GM23338 (cell line): ENCODE measurements around the gene BDH1.

Source experiments
- CREB1 ChIP-seq: fragments of 250-450 bp; sonication (Bioruptor Pico); IDR thresholded peaks from 2 replicates; pipeline ENCODE4 v1.5.0; 2020; ENCODE audit warnings: low read depth, mild to moderate bottlenecking, moderate library complexity
- CTCF ChIP-seq, 2 experiments: fragments of 200-600 bp in 1 of 2; sonication (generic) in 1 of 2; conservative IDR thresholded peaks; 2 replicates each; pipeline versions ENCODE4 v1.5.1 to v1.6.1; 2016 to 2017; ENCODE audit warnings: antibody characterized with exemption in 2 of 2, low read depth in 2 of 2, mild to moderate bottlenecking in 2 of 2, moderate library complexity in 1 of 2
- EZH2 ChIP-seq: fragments of 200-600 bp; sonication (generic); IDR thresholded peaks from one replicate; pipeline ENCODE4 v1.8.0; 2017; ENCODE audit warnings: antibody characterized with exemption, mild to moderate bottlenecking, low read depth; ENCODE audit not compliant: unreplicated experiment
- EZH2phosphoT487 ChIP-seq: fragments of 200-600 bp; sonication (generic); IDR thresholded peaks from one replicate; pipeline ENCODE4 v1.8.1; 2018; ENCODE audit warnings: antibody characterized with exemption; ENCODE audit not compliant: unreplicated experiment
- JUNB ChIP-seq: IDR thresholded peaks from one replicate; pipeline ENCODE4 v1.6.1; 2016; ENCODE audit warnings: antibody characterized with exemption; ENCODE audit not compliant: unreplicated experiment
- POLR2AphosphoS5 ChIP-seq: IDR thresholded peaks from 2 replicates; pipeline ENCODE4 v1.6.1; 2016; ENCODE audit warnings: antibody characterized with exemption, low read depth
- STAT1 ChIP-seq: IDR thresholded peaks from one replicate; pipeline ENCODE4 v1.6.1; 2016; ENCODE audit warnings: antibody characterized with exemption; ENCODE audit not compliant: unreplicated experiment

- TF ChIP-seq POLR2AphosphoS5: no peak
- no peak for TF ChIP-seq CTCF (conservative IDR thresholded peaks at IDR 0.05; ENCODE audit: low read depth in 2 of 2)
- TF ChIP-seq EZH2phosphoT487: no peak
- TF ChIP-seq EZH2: no peak
- TF ChIP-seq CREB1: no peak
- TF ChIP-seq JUNB: no peak
- TF ChIP-seq STAT1: no peak
These were observed 67.8 kb downstream of the BDH1 start for GRCh38 chr3:197487911-197488391.
